ENCODE data around the gene CYB5RL. TPM values are rescaled to one million over a fixed set of nuclear protein-coding genes. Genes with fewer than 3 reads are reported as not detected.

The CYB5RL gene
- total RNA-seq, 1 donor from 2014 or later, result 3.9 TPM

DNA sequence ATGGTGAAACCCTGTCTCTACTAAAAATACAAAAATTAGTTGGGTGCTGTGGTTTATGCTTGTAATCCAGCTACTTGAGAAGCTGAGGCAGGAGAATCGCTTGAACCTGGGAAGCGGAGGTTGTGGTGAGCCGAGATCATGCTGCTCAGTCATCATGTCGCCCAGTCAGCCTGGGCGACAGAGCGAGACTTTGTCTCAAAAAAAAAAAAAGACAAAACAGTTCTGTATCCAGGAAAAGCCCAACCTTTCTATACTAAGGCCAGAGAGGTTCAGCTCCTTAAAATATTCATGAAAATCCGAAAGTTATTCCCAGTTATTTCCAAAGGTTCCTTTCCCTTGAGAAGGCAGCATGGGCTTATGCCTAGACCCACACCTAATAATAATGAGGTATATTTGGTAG lies 4.4 kb upstream of the CYB5RL start:
- no peaks in the 10 kb centered on the region for H3K27me3 ChIP-seq (ENCODE audit: insufficient read depth, low read length)
- Mint-ChIP-seq H3K36me3 (ENCODE audit: low read depth, unreplicated experiment) (peaks cover 10% of the 10 kb centered on the region), H3K9me3 (ENCODE audit: unreplicated experiment) (no peaks in the 10 kb centered on the region), H3K27me3 (ENCODE audit: low read depth, unreplicated experiment) (no peaks in the 10 kb centered on the region), H3K4me3 (ENCODE audit: unreplicated experiment) (no peak overlapping the region), H3K27ac (ENCODE audit: unreplicated experiment) (no peak overlapping the region), H3K4me1 (ENCODE audit: low read depth, unreplicated experiment) (peaks cover 15% of the 10 kb centered on the region)
- H3K4me1 ChIP-seq (ENCODE audit: insufficient read depth, low read length), result peaks cover 22% of the 10 kb centered on the region
- no peak overlapping the region for H2AFZ ChIP-seq (ENCODE audit: low read depth, low read length)
- H3K9me3 ChIP-seq (ENCODE audit: insufficient read depth, low read depth, low read length), result no peaks in the 10 kb centered on the region
- FAIRE-seq (no peak), DNase-seq (ENCODE audit: low read depth) (no peak)
- H3K27ac ChIP-seq (ENCODE audit: low read depth, low read length), result no peak overlapping the region
- H3K36me3 ChIP-seq (ENCODE audit: insufficient read depth, low read length), result peaks cover 30% of the 10 kb centered on the region
- H4K20me1 ChIP-seq (ENCODE audit: insufficient read depth, low read length), result peaks cover 53% of the 10 kb centered on the region
- no peak overlapping the region for H3K4me3 ChIP-seq (ENCODE audit: insufficient read depth, low read depth, low read length)
- H3K9ac ChIP-seq (ENCODE audit: low read length), result no peak overlapping the region
- no peak for TF ChIP-seq EZH2 (IDR thresholded peaks at IDR 0.05; ENCODE audit: insufficient read depth, low read length)
- TF ChIP-seq, protein P1, sequence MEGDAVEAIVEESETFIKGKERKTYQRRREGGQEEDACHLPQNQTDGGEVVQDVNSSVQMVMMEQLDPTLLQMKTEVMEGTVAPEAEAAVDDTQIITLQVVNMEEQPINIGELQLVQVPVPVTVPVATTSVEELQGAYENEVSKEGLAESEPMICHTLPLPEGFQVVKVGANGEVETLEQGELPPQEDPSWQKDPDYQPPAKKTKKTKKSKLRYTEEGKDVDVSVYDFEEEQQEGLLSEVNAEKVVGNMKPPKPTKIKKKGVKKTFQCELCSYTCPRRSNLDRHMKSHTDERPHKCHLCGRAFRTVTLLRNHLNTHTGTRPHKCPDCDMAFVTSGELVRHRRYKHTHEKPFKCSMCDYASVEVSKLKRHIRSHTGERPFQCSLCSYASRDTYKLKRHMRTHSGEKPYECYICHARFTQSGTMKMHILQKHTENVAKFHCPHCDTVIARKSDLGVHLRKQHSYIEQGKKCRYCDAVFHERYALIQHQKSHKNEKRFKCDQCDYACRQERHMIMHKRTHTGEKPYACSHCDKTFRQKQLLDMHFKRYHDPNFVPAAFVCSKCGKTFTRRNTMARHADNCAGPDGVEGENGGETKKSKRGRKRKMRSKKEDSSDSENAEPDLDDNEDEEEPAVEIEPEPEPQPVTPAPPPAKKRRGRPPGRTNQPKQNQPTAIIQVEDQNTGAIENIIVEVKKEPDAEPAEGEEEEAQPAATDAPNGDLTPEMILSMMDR (IDR thresholded peaks at IDR 0.05; ENCODE audit: insufficient read depth, low read depth, low read length), result no peak
- peaks cover 38% of the 10 kb centered on the region for H3K79me2 ChIP-seq (ENCODE audit: insufficient read depth, low read length)
- no peak overlapping the region for H3K4me2 ChIP-seq (ENCODE audit: low read length)

DNA sequence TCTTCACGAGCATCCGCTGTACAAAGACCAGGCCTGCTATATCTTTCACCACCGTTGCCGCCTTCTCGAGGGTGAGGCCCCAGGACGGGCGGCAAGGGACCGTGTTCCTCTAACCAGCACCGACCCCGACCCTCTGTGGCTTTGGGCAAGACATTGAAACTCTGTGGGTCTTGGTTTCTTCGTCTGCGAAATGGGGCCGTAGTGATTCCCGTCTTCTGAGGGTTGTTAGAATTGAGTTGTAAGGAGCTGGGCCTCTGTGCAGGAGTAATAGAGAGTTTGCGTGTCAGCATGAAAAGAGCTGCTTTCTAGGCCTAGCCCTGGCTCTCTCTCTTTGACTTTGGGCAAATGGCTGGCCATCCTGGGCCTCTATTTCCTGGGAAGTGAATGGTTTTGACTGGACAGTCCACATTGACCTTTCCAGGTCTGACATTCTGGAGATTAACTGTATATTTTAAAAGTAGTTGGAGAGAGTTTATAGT lies 728 bp upstream of the CYB5RL start:
- peaks cover 8% of the 10 kb centered on the region for H3K36me3 Mint-ChIP-seq (ENCODE audit: low read depth, unreplicated experiment)
- H3K4me3 Mint-ChIP-seq (ENCODE audit: unreplicated experiment), result peak overlapping the region; percentile 93
- peak overlapping the region; percentile 69 for H3K27ac ChIP-seq (ENCODE audit: low read depth, low read length)
- H3K79me2 ChIP-seq (ENCODE audit: insufficient read depth, low read length), result peaks cover 38% of the 10 kb centered on the region
- H4K20me1 ChIP-seq (ENCODE audit: insufficient read depth, low read length), result peaks cover 34% of the 10 kb centered on the region
- H3K36me3 ChIP-seq (ENCODE audit: insufficient read depth, low read length), result peaks cover 11% of the 10 kb centered on the region
- DNase-seq (ENCODE audit: low read depth), result no peak
- H3K9ac ChIP-seq (ENCODE audit: low read length), result peak overlapping the region; percentile 90
- peaks cover 19% of the 10 kb centered on the region for H3K4me1 ChIP-seq (ENCODE audit: insufficient read depth, low read length)
- peak overlapping the region; percentile 92 for H3K4me2 ChIP-seq (ENCODE audit: low read length)
- no peak for FAIRE-seq
- peaks cover 10% of the 10 kb centered on the region for H3K4me1 Mint-ChIP-seq (ENCODE audit: low read depth, unreplicated experiment)
- TF ChIP-seq EZH2 (IDR thresholded peaks at IDR 0.05; ENCODE audit: insufficient read depth, low read length), result no peak
- TF ChIP-seq, protein P1 (IDR thresholded peaks at IDR 0.05; ENCODE audit: insufficient read depth, low read depth, low read length), result no peak
- peak overlapping the region; percentile 48 for H3K27ac Mint-ChIP-seq (ENCODE audit: unreplicated experiment)
- no peaks in the 10 kb centered on the region for H3K27me3 Mint-ChIP-seq (ENCODE audit: low read depth, unreplicated experiment)
- H3K4me3 ChIP-seq (ENCODE audit: insufficient read depth, low read depth, low read length), result peak overlapping the region; percentile 87
- no peaks in the 10 kb centered on the region for H3K9me3 Mint-ChIP-seq (ENCODE audit: unreplicated experiment)
- no peaks in the 10 kb centered on the region for H3K27me3 ChIP-seq (ENCODE audit: insufficient read depth, low read length)
- no peaks in the 10 kb centered on the region for H3K9me3 ChIP-seq (ENCODE audit: insufficient read depth, low read depth, low read length)
- H2AFZ ChIP-seq (ENCODE audit: low read depth, low read length), result peak overlapping the region; percentile 92

DNA sequence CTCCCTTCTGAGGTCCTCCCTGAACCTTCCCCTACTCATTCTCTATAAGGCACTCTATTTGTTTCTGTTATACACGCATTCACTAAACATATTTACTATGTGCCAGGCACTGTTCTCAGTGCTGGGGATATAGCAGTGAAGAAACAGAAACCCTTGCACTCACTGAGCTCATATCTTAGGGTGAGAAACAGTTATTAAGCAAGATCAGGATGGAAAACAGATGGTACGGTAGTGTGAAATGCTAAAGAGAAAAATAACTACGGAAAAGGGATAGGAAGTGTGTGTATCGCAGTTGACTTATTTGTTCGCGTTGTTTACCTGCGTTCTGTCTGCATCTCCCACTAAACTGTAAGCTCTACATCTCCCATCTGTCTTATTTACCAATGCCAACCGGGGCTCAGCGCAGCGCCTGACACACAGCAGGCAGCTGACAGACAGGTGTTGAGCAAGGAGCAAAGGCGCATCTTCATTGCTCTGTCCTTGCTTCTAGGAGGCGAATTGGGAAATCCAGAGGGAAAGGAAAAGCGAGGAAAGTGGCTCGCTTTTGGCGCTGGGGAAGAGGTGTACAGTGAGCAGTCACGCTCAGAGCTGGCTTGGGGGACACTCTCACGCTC lies 572 bp downstream of the CYB5RL start:
- no peaks in the 10 kb centered on the region for H3K9me3 Mint-ChIP-seq (ENCODE audit: unreplicated experiment)
- FAIRE-seq (no peak), DNase-seq (ENCODE audit: low read depth) (no peak)
- peaks cover 10% of the 10 kb centered on the region for H3K4me1 Mint-ChIP-seq (ENCODE audit: low read depth, unreplicated experiment)
- H3K27ac ChIP-seq (ENCODE audit: low read depth, low read length), result no peak overlapping the region
- peak overlapping the region; percentile 92 for H3K4me2 ChIP-seq (ENCODE audit: low read length)
- H4K20me1 ChIP-seq (ENCODE audit: insufficient read depth, low read length), result peaks cover 22% of the 10 kb centered on the region
- H3K9me3 ChIP-seq (ENCODE audit: insufficient read depth, low read depth, low read length), result no peaks in the 10 kb centered on the region
- H3K9ac ChIP-seq (ENCODE audit: low read length), result peak overlapping the region; percentile 90
- no peak overlapping the region for H3K27ac Mint-ChIP-seq (ENCODE audit: unreplicated experiment)
- peaks cover 38% of the 10 kb centered on the region for H3K79me2 ChIP-seq (ENCODE audit: insufficient read depth, low read length)
- no peaks in the 10 kb centered on the region for H3K27me3 ChIP-seq (ENCODE audit: insufficient read depth, low read length)
- peaks cover 2% of the 10 kb centered on the region for H3K27me3 Mint-ChIP-seq (ENCODE audit: low read depth, unreplicated experiment)
- TF ChIP-seq EZH2 (IDR thresholded peaks at IDR 0.05; ENCODE audit: insufficient read depth, low read length), result no peak
- TF ChIP-seq, protein P1 (IDR thresholded peaks at IDR 0.05; ENCODE audit: insufficient read depth, low read depth, low read length), result no peak
- H3K4me1 ChIP-seq (ENCODE audit: insufficient read depth, low read length), result peaks cover 19% of the 10 kb centered on the region
- H3K4me3 Mint-ChIP-seq (ENCODE audit: unreplicated experiment), result peak overlapping the region; percentile 93
- peak overlapping the region; percentile 92 for H2AFZ ChIP-seq (ENCODE audit: low read depth, low read length)
- H3K36me3 Mint-ChIP-seq (ENCODE audit: low read depth, unreplicated experiment), result peaks cover 3% of the 10 kb centered on the region
- no peaks in the 10 kb centered on the region for H3K36me3 ChIP-seq (ENCODE audit: insufficient read depth, low read length)
- peak overlapping the region; percentile 87 for H3K4me3 ChIP-seq (ENCODE audit: insufficient read depth, low read depth, low read length)

All from astrocyte (in vitro differentiated cells and primary cell).